HCT116 (cell line): ENCODE data around the gene MYOF. TPM values are rescaled to one million over a fixed set of nuclear protein-coding genes. Genes with fewer than 3 reads are reported as not detected.
A peak's percentile ranks its signal among the peaks of the same experiment; 100 is the strongest.

ENCODE experiments used
- ATAC-seq: fragments of 200-7000 bp; cut with Tn5 transposase; 2 replicates; pipeline ENCODE4 v1.9.1; 2020; ENCODE audit warnings: mild to moderate bottlenecking, moderate library complexity
- BruUV-seq: library from RNA; stranded (reverse); fragments of 400-500 nt; replicated peaks from 2 replicates; lab custom pipeline; 2021; lab: Mats Ljungman, UMichigan
- CTCF ChIA-PET: fragments of 300-600 bp; sonication (Branson Sonifier 250); formaldehyde crosslinking; loops from one replicate; lab custom pipeline; 2021; ENCODE audit warnings: antibody characterized with exemption; lab: Charles Lee
- POLR2A ChIA-PET: fragments of 300-600, 350-600 bp; sonication (Branson Sonifier 250); formaldehyde crosslinking; loops from one replicate; lab custom pipeline; 2021; ENCODE audit warnings: antibody characterized with exemption; lab: Charles Lee
- RAD21 ChIA-PET, 2 experiments: fragments of 300-600 bp; sonication (Branson Sonifier 250); formaldehyde crosslinking; loops; one replicate each; lab custom pipeline; 2023; ENCODE audit warnings: low total read pairs in 2 of 2; ENCODE audit not compliant: uncharacterized antibody in 2 of 2, unreplicated experiment in 2 of 2, low non-redundant PET in 1 of 2; lab: Charles Lee
- DNase-seq: peaks from one replicate; pipeline ENCODE4 v3.0.0-alpha.2; 2010; ENCODE audit warnings: low read depth, low spot score
- H2AFZ ChIP-seq: fragments of 200-600 bp; shearing (Covaris generic), sonication (generic); 2 replicates; pipeline ENCODE4 v1.6.1; 2017; ENCODE audit warnings: low read depth, mixed run types, mixed read lengths, antibody characterized with exemption, low read length; ENCODE audit not compliant: poor library complexity, severe bottlenecking
- H3K27ac ChIP-seq: 2 replicates; pipeline ENCODE4 v1.5.1; 2012; ENCODE audit warnings: low read depth, low read length
- H3K27me3 ChIP-seq: fragments of 200-600 bp; sonication (generic); 2 replicates; pipeline ENCODE4 v1.6.1; 2016; ENCODE audit warnings: mixed run types, low read length, mixed read lengths; ENCODE audit not compliant: insufficient read depth
- H3K36me3 ChIP-seq, 2 experiments: fragments of 200-500 bp in 1 of 2; fragments of 200-600 bp in 1 of 2; sonication (Bioruptor generic) in 1 of 2; sonication (generic) in 1 of 2; 2 replicates each; pipeline versions ENCODE4 v1.5.1 to v1.6.1; 2014 to 2016; ENCODE audit warnings: low read length in 2 of 2, inconsistent platforms in 1 of 2, mixed read lengths in 1 of 2, mixed run types in 1 of 2; ENCODE audit not compliant: insufficient read depth in 2 of 2, control insufficient read depth in 1 of 2
- H3K4me1 ChIP-seq, 2 experiments: fragments of 200-600 bp in 1 of 2; sonication (generic) in 1 of 2; 2 replicates each; pipeline versions ENCODE4 v1.5.1 to v1.6.1; 2012 to 2017; ENCODE audit warnings: low read length in 2 of 2, inconsistent platforms in 1 of 2, mild to moderate bottlenecking in 1 of 2, mixed read lengths in 1 of 2, mixed run types in 1 of 2, moderate library complexity in 1 of 2; ENCODE audit not compliant: insufficient read depth in 2 of 2, control insufficient read depth in 1 of 2
- H3K4me2 ChIP-seq: fragments of 200-600 bp; sonication (generic); 2 replicates; pipeline ENCODE4 v1.6.1; 2017; ENCODE audit warnings: mixed run types, low read length, mixed read lengths
- H3K4me3 ChIP-seq, 2 experiments: fragments of 200-600 bp in 1 of 2; sonication (generic) in 1 of 2; replicated peaks in 1 of 2; 2 replicates each; pipeline ENCODE4 v1.5.1; 2011 to 2016; ENCODE audit warnings: low read length in 2 of 2, control low read depth in 1 of 2, low read depth in 1 of 2, mild to moderate bottlenecking in 1 of 2, mixed read lengths in 1 of 2, mixed run types in 1 of 2
- H3K79me2 ChIP-seq: fragments of 200-600 bp; sonication (generic); 2 replicates; pipeline ENCODE4 v1.6.1; 2017; ENCODE audit warnings: mild to moderate bottlenecking, mixed run types, low read length, moderate library complexity, mixed read lengths; ENCODE audit not compliant: insufficient read depth
- H3K9ac ChIP-seq: fragments of 200-600 bp; sonication (generic); 2 replicates; pipeline ENCODE4 v1.6.1; 2016; ENCODE audit warnings: low read length, mixed read lengths
- H3K9me2 ChIP-seq: fragments of 200-600 bp; sonication (generic), shearing (Covaris generic); 2 replicates; pipeline ENCODE4 v1.6.1; 2017; ENCODE audit warnings: mixed run types, mild to moderate bottlenecking, moderate library complexity; ENCODE audit not compliant: insufficient read depth
- H3K9me3 ChIP-seq, 2 experiments: fragments of 200-500 bp in 1 of 2; fragments of 200-600 bp in 1 of 2; sonication (Bioruptor generic) in 1 of 2; sonication (generic) in 1 of 2; 2 replicates each; pipeline ENCODE4 v1.6.1; 2014 to 2017; ENCODE audit warnings: low read length in 2 of 2, mixed read lengths in 2 of 2, inconsistent platforms in 1 of 2, low read depth in 1 of 2, mild to moderate bottlenecking in 1 of 2, mixed run types in 1 of 2, moderate library complexity in 1 of 2; ENCODE audit not compliant: control insufficient read depth in 1 of 2, insufficient read depth in 1 of 2
- H4K20me1 ChIP-seq: fragments of 200-600 bp; sonication (generic), shearing (Covaris generic); 2 replicates; pipeline ENCODE4 v1.6.1; 2017; ENCODE audit warnings: mixed run types, mild to moderate bottlenecking, moderate library complexity; ENCODE audit not compliant: insufficient read depth
- CEBPB ChIP-seq: IDR thresholded peaks from 2 replicates; pipeline ENCODE4 v1.6.1; 2012; ENCODE audit warnings: low read depth
- EGR1 ChIP-seq: IDR thresholded peaks from 2 replicates; pipeline ENCODE4 v1.6.1; 2012; ENCODE audit warnings: low read depth
- ELF1 ChIP-seq: IDR thresholded peaks from 2 replicates; pipeline ENCODE4 v1.6.1; 2012; ENCODE audit warnings: low read depth, borderline replicate concordance
- EZH2 ChIP-seq: fragments of 200-600 bp; sonication (generic); IDR thresholded peaks from 2 replicates; pipeline ENCODE4 v1.6.1; 2017; ENCODE audit warnings: antibody characterized with exemption, mixed run types
- EZH2phosphoT487 ChIP-seq: fragments of 200-600 bp; IDR thresholded peaks from 2 replicates; pipeline ENCODE4 v1.6.1; 2018; ENCODE audit warnings: antibody characterized with exemption, borderline replicate concordance
- FOSL1 ChIP-seq: IDR thresholded peaks from 2 replicates; pipeline ENCODE4 v1.6.1; 2012; ENCODE audit warnings: low read depth
- POLR2A ChIP-seq: IDR thresholded peaks from 2 replicates; pipeline ENCODE4 v1.7.0; 2011; ENCODE audit warnings: borderline replicate concordance; ENCODE audit not compliant: insufficient read depth, insufficient read length; ENCODE audit errors: extremely low read depth
- POLR2AphosphoS5 ChIP-seq: IDR thresholded peaks from 2 replicates; pipeline ENCODE4 v1.6.1; 2011; ENCODE audit warnings: mild to moderate bottlenecking, low read depth, low read length, moderate library complexity
- RAD21 ChIP-seq: IDR thresholded peaks from 2 replicates; pipeline ENCODE4 v1.6.1; 2012; ENCODE audit warnings: low read depth, mild to moderate bottlenecking
- SIN3A ChIP-seq: IDR thresholded peaks from 2 replicates; pipeline ENCODE4 v1.6.1; 2012; ENCODE audit warnings: low read depth
- SP1 ChIP-seq: IDR thresholded peaks from 2 replicates; pipeline ENCODE4 v1.6.1; 2012; ENCODE audit warnings: low read depth
- SRF ChIP-seq: IDR thresholded peaks from 2 replicates; pipeline ENCODE4 v1.6.1; 2012; ENCODE audit warnings: low read depth
- TCF7L2 ChIP-seq: IDR thresholded peaks from 2 replicates; pipeline ENCODE4 v1.7.0; 2011; ENCODE audit warnings: borderline replicate concordance, inconsistent platforms; ENCODE audit not compliant: insufficient read depth, insufficient read length; ENCODE audit errors: extremely low read depth
- ZFX ChIP-seq: fragments of 450-650 bp; IDR thresholded peaks from 2 replicates; pipeline ENCODE4 v1.6.1; 2017
- ZNF274 ChIP-seq: fragments of 200-500 bp; sonication (Bioruptor generic); IDR thresholded peaks from 2 replicates; pipeline ENCODE4 v1.6.1; 2014; ENCODE audit warnings: mild to moderate bottlenecking, low read depth, low read length, inconsistent platforms
- intact Hi-C: fragments of 100-400 bp; cut with micrococcal nuclease; formaldehyde crosslinking; loops from 2 replicates; pipeline ENCODE4 v1.10.0; 2022
- total RNA-seq: library from RNA; stranded (reverse); gene quantifications from one replicate; pipeline ENCODE4 v1.2.1, GENCODE V29; 2021; ENCODE audit not compliant: unreplicated experiment
- TF ChIP-seq, protein P1 (sequence below): IDR thresholded peaks from 2 replicates; pipeline ENCODE4 v1.6.1; 2012; ENCODE audit warnings: low read depth
- TF ChIP-seq, protein P2 (sequence below): IDR thresholded peaks from 2 replicates; pipeline ENCODE4 v1.6.1; 2012
- TF ChIP-seq, protein P3 (sequence below): IDR thresholded peaks from 2 replicates; pipeline ENCODE4 v1.6.1; 2011; ENCODE audit warnings: mild to moderate bottlenecking, low read length, moderate library complexity; ENCODE audit not compliant: insufficient replicate concordance; ENCODE audit errors: extremely low read depth

Gene MYOF
- total RNA-seq, 1 experiment from 2014 or later, result 250 TPM

- CTCF ChIA-PET, result interaction anchor here (0.7 to 7.6 kb wide), 24 partner anchors 10 to 304 kb away, joined by 3 to 196 read pairs (median 4); partner anchors contain the start of genes CEP55 and MYOF
- intact Hi-C loops, result loop anchor here (1.0 to 10.0 kb wide), 3 partner anchors 106 to 308 kb away; partner anchors contain the start of gene MYOF
- TF ChIP-seq EZH2 (no peak), SP1 (peak; percentile 46; the same call in 1 of the 2 replicates), ZFX (no peak), RAD21 (peak; percentile 98), ELF1 (no peak), EGR1 (no peak), SIN3A (no peak), POLR2A (no peak), FOSL1 (0 out of 2 replicates have a peak, but pooled peaks have one; percentile 3), POLR2AphosphoS5 (peak; percentile 30; the same call in 1 of the 2 replicates), EZH2phosphoT487 (no peak), SRF (no peak; the same call in 1 of the 2 replicates), ZNF274 (no peak), CEBPB (no peak), TCF7L2 (no peak)
- TF ChIP-seq, protein P1, sequence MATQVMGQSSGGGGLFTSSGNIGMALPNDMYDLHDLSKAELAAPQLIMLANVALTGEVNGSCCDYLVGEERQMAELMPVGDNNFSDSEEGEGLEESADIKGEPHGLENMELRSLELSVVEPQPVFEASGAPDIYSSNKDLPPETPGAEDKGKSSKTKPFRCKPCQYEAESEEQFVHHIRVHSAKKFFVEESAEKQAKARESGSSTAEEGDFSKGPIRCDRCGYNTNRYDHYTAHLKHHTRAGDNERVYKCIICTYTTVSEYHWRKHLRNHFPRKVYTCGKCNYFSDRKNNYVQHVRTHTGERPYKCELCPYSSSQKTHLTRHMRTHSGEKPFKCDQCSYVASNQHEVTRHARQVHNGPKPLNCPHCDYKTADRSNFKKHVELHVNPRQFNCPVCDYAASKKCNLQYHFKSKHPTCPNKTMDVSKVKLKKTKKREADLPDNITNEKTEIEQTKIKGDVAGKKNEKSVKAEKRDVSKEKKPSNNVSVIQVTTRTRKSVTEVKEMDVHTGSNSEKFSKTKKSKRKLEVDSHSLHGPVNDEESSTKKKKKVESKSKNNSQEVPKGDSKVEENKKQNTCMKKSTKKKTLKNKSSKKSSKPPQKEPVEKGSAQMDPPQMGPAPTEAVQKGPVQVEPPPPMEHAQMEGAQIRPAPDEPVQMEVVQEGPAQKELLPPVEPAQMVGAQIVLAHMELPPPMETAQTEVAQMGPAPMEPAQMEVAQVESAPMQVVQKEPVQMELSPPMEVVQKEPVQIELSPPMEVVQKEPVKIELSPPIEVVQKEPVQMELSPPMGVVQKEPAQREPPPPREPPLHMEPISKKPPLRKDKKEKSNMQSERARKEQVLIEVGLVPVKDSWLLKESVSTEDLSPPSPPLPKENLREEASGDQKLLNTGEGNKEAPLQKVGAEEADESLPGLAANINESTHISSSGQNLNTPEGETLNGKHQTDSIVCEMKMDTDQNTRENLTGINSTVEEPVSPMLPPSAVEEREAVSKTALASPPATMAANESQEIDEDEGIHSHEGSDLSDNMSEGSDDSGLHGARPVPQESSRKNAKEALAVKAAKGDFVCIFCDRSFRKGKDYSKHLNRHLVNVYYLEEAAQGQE, result no peak
- TF ChIP-seq, protein P2, sequence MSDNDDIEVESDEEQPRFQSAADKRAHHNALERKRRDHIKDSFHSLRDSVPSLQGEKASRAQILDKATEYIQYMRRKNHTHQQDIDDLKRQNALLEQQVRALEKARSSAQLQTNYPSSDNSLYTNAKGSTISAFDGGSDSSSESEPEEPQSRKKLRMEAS, result peak; percentile 12; the same call in 1 of the 2 replicates
- TF ChIP-seq, protein P3, sequence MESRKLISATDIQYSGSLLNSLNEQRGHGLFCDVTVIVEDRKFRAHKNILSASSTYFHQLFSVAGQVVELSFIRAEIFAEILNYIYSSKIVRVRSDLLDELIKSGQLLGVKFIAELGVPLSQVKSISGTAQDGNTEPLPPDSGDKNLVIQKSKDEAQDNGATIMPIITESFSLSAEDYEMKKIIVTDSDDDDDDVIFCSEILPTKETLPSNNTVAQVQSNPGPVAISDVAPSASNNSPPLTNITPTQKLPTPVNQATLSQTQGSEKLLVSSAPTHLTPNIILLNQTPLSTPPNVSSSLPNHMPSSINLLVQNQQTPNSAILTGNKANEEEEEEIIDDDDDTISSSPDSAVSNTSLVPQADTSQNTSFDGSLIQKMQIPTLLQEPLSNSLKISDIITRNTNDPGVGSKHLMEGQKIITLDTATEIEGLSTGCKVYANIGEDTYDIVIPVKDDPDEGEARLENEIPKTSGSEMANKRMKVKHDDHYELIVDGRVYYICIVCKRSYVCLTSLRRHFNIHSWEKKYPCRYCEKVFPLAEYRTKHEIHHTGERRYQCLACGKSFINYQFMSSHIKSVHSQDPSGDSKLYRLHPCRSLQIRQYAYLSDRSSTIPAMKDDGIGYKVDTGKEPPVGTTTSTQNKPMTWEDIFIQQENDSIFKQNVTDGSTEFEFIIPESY, result no peak
These were observed 105.5 kb downstream of the MYOF start for GRCh38 chr10:93376372-93377293.

More at GRCh38 chr10:93376372-93377293, 105.5 kb downstream of the MYOF start:
- ATAC-seq (peak; percentile 83), DNase-seq (peak; percentile 80)
- Histone ChIP-seq H3K27ac (peak overlapping the region; percentile 80), H3K4me3 (no peak overlapping the region), H3K9ac (peak overlapping the region; percentile 41), H3K9me3 (no peaks in the 10 kb centered on the region), H3K27me3 (no peaks in the 10 kb centered on the region), H2AFZ (no peak overlapping the region), H3K79me2 (peaks cover 40% of the 10 kb centered on the region; the same call in 1 of the 2 replicates), H4K20me1 (no peaks in the 10 kb centered on the region), H3K36me3 (peaks cover 49 to 72% of the 10 kb centered on the region in 2 experiments), H3K9me2 (no peaks in the 10 kb centered on the region), H3K4me2 (peak overlapping the region; percentile 38), H3K4me1 (peaks cover 29 to 49% of the 10 kb centered on the region in 2 experiments)
- POLR2A ChIA-PET, result interaction anchor here (0.7 to 3.0 kb wide), 7 partner anchors 9 to 133 kb away, joined by 3 to 36 read pairs (median 3); partner anchors contain the start of gene MYOF
- BruUV-seq, result TSS peak; percentile 3
- RAD21 ChIA-PET, result interaction anchor here (0.6 to 3.3 kb wide), 6 partner anchors 65 to 119 kb away, joined by 3 to 40 read pairs (median 4); partner anchors contain the start of genes MYOF (in 2 of the 2) and CEP55 (in 1 of the 2)
